Muscle layer of colon (tissue), 2 donors: ENCODE measurements around the gene DCAF7.

ENCODE experiments used
- H3K27ac ChIP-seq: one replicate; pipeline ENCODE4 v1.7.0; 2013; ENCODE audit warnings: low read depth, mild to moderate bottlenecking, low read length, moderate library complexity
- H3K27me3 ChIP-seq, 2 donors: one replicate each; pipeline ENCODE4 v1.7.0; 2013; ENCODE audit warnings: low read length in 2 of 2, mild to moderate bottlenecking in 2 of 2; ENCODE audit not compliant: insufficient read depth in 2 of 2, control insufficient read depth in 1 of 2
- H3K36me3 ChIP-seq: one replicate; pipeline ENCODE4 v1.7.0; 2013; ENCODE audit warnings: mild to moderate bottlenecking, low read length; ENCODE audit not compliant: insufficient read depth
- H3K4me1 ChIP-seq: one replicate; pipeline ENCODE4 v1.7.0; 2013; ENCODE audit warnings: mild to moderate bottlenecking, low read length; ENCODE audit not compliant: insufficient read depth
- H3K4me3 ChIP-seq, 2 donors: one replicate each; pipeline ENCODE4 v1.7.0; 2013; ENCODE audit warnings: low read length in 2 of 2, low read depth in 1 of 2, mild to moderate bottlenecking in 1 of 2, moderate library complexity in 1 of 2
- H3K9ac ChIP-seq: one replicate; pipeline ENCODE4 v1.7.0; 2013; ENCODE audit warnings: low read length
- H3K9me3 ChIP-seq: one replicate; pipeline ENCODE4 v1.7.0; 2013; ENCODE audit warnings: mild to moderate bottlenecking, low read length
- donor health status: abdominal sarcoma.
- donor health status: Adenocarcinoma of cecum.

Gene DCAF7

DNA sequence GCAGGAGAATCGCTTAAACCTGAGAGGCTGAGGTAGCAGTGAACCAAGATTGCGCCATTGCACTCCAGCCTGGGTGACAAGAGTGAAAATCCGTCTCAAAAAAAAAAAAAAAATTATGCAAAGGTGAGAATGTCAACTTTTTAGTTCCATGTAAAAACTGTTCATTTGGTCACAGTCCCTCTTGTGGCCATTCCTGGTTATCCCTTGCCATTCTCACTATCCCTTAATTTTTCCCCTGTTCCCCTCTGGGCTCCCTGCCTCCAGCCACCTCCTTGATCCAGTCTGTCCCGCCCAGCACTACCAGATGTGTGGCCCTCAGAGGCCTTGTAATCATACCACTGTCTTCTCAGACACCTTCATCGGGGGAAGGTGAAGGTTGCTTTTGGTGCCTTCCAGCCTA, 23.4 kb downstream of the DCAF7 start:
- H3K27me3 ChIP-seq = no peaks in the 10 kb centered on the region
- H3K9ac ChIP-seq = no peak overlapping the region
- no peak overlapping the region for H3K27ac ChIP-seq
- no peaks in the 10 kb centered on the region for H3K9me3 ChIP-seq
- no peaks in the 10 kb centered on the region for H3K4me1 ChIP-seq
- H3K36me3 ChIP-seq = no peaks in the 10 kb centered on the region
- no peak overlapping the region for H3K4me3 ChIP-seq

DNA sequence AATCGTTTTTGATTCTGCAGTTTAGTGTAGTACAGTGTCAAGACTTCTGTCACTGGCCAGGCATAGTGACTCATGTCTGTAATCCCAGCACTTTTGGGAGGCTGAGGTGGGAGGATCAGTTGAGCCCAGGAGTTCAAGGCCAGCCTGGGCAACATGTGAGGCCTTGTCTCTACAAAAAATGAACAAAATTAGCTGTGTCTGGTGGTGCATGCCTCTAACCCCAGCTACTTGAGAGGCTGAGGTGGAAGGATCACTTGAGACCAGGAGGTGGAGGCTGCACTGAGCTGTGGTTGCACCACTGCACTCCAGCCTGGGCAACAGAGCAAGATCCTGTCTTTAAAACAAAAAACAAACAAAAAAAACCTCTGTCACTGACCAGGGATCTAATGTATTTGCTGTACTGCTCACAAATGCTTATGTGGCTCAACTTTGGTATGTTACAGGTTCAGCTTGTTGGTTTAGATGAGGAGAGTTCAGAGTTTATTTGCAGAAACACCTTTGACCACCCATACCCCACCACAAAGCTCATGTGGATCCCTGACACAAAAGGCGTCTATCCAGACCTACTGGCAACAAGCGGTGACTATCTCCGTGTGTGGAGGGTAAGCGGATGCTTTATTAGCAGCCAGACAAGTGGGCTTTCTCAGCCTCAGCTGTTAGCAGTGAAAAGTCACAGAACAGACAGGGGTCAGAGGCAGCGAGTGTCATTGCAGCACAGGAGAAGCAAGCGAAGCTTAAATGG, 27.9 kb downstream of the DCAF7 start:
- no peak overlapping the region for H3K4me3 ChIP-seq
- no peaks in the 10 kb centered on the region for H3K27me3 ChIP-seq
- peaks cover 27% of the 10 kb centered on the region for H3K36me3 ChIP-seq
- H3K27ac ChIP-seq = no peak overlapping the region
- H3K9ac ChIP-seq = no peak overlapping the region
- H3K9me3 ChIP-seq = no peaks in the 10 kb centered on the region
- no peaks in the 10 kb centered on the region for H3K4me1 ChIP-seq

DNA sequence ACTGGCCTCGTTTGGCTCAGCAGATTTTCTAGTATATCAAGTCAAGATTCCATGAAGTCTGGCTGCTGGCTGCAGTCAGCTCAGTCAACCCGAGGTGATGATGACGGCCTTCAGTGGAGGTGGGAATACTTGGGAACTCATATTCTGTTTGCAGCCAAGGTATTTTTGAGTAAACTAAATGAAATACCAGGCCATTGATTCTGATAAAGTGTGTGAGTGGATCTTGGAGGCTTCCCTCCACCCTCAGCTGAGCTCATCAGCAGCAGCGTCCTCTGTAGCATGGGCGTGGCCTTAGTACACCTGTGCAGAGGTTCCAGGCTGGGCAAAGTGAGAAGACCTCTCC, 28.5 kb downstream of the DCAF7 start:
- peaks cover 33% of the 10 kb centered on the region for H3K36me3 ChIP-seq
- H3K27me3 ChIP-seq = no peaks in the 10 kb centered on the region
- H3K9me3 ChIP-seq = no peaks in the 10 kb centered on the region
- no peaks in the 10 kb centered on the region for H3K4me1 ChIP-seq
- H3K4me3 ChIP-seq = no peak overlapping the region
- H3K9ac ChIP-seq = no peak overlapping the region
- no peak overlapping the region for H3K27ac ChIP-seq

DNA sequence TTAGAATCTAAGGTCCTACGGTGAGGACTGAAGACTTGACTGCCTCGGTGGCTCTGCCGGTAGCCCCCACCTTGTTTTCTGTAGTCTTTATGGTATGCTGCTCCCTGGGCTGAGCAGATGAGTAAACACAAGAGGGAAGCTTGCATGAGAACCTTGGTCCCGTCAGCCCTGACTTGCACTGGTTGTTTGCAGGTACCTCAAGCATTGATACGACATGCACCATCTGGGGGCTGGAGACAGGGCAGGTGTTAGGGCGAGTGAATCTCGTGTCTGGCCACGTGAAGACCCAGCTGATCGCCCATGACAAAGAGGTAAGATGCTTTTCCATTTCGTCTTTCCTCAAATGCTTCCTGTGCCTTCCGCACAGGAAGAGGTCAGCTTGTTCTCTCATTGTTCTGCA, 29.4 kb downstream of the DCAF7 start:
- no peak overlapping the region for H3K4me3 ChIP-seq
- no peak overlapping the region for H3K9ac ChIP-seq
- no peak overlapping the region for H3K27ac ChIP-seq
- no peaks in the 10 kb centered on the region for H3K27me3 ChIP-seq
- peaks cover 37% of the 10 kb centered on the region for H3K36me3 ChIP-seq
- no peaks in the 10 kb centered on the region for H3K9me3 ChIP-seq
- no peaks in the 10 kb centered on the region for H3K4me1 ChIP-seq

DNA sequence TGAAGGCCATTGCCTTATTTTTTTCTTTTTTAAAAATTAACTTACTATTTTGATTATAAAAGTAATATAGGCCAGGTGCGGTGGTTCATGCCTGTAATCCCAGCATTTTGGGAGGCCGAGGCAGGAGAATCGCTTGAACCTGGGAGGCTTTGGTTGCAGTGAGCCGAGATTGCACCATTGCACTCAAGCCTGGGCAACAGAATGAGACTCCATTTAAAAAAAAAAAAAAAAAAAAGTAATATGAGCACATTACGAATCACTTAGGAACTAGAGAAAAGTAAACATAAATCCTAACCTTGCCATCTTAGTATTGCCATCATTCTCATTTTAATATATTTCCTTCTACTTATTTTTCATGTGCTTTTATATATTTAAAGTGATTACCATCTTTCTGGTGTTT, 37.5 kb downstream of the DCAF7 start:
- Histone ChIP-seq H3K4me1 (no peaks in the 10 kb centered on the region), H3K9me3 (no peaks in the 10 kb centered on the region), H3K9ac (no peak overlapping the region), H3K36me3 (peaks cover 67% of the 10 kb centered on the region), H3K27me3 (no peaks in the 10 kb centered on the region), H3K4me3 (no peak overlapping the region), H3K27ac (no peak overlapping the region)

DNA sequence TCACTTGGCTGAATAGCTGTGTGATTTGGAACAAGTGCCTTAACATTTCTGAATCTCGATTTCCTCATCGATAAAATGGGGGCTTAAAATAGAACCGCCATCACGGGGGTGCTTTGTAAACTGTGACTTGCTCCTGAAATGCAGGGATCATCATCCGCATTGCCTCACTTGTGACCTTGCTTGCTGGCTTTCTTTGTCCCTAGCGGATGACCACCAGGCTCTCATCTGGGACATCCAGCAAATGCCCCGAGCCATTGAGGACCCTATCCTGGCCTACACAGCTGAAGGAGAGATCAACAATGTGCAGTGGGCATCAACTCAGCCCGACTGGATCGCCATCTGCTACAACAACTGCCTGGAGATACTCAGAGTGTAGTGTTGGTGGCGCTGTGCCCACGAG, 38.5 kb downstream of the DCAF7 start:
- no peak overlapping the region for H3K9ac ChIP-seq
- H3K36me3 ChIP-seq = peaks cover 58% of the 10 kb centered on the region
- no peaks in the 10 kb centered on the region for H3K9me3 ChIP-seq
- H3K27me3 ChIP-seq = no peaks in the 10 kb centered on the region
- H3K4me1 ChIP-seq = no peaks in the 10 kb centered on the region
- H3K4me3 ChIP-seq = no peak overlapping the region
- H3K27ac ChIP-seq = no peak overlapping the region

DNA sequence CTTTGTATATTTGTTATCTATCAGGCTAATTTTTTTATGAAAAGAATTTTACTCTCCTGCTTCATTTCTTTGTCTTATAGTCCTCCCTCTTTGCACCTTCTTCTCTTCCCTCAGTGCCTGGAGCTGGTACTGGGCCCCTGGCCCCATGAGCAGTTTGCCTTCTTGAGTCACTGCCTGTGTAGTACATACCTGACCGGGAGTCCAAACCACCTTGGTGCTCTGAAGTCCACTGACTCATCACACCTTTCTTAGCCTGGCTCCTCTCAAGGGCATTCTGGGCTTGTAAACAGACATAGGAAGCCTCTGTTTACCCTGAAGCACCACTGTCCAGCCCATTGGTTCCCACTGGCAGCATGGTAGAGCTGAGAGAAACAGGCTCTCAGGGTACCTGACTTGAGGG, 39.4 kb downstream of the DCAF7 start:
- Histone ChIP-seq H3K27ac (no peak overlapping the region), H3K36me3 (peaks cover 54% of the 10 kb centered on the region), H3K27me3 (no peaks in the 10 kb centered on the region), H3K4me3 (no peak overlapping the region), H3K9me3 (no peaks in the 10 kb centered on the region), H3K9ac (no peak overlapping the region), H3K4me1 (no peaks in the 10 kb centered on the region)

DNA sequence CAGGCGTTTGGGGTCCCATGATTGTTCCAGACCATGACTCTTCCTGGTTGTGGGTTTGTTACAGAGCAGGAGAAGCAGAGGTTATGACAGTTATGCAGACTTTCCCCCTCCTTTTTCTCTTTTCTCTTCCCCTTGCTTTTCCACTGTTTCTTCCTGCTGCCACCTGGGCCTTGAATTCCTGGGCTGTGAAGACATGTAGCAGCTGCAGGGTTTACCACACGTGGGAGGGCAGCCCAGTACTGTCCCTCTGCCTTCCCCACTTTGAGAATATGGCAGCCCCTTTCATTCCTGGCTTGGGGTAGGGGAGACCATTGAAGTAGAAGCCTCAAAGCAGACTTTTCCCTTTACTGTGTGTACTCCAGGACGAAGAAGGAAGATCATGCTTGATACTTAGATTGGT, 42.5 kb downstream of the DCAF7 start:
- H3K36me3 ChIP-seq = peaks cover 39% of the 10 kb centered on the region
- H3K4me1 ChIP-seq = no peaks in the 10 kb centered on the region
- H3K27me3 ChIP-seq = no peaks in the 10 kb centered on the region
- no peaks in the 10 kb centered on the region for H3K9me3 ChIP-seq
- no peak overlapping the region for H3K9ac ChIP-seq
- H3K27ac ChIP-seq = no peak overlapping the region
- no peak overlapping the region for H3K4me3 ChIP-seq

DNA sequence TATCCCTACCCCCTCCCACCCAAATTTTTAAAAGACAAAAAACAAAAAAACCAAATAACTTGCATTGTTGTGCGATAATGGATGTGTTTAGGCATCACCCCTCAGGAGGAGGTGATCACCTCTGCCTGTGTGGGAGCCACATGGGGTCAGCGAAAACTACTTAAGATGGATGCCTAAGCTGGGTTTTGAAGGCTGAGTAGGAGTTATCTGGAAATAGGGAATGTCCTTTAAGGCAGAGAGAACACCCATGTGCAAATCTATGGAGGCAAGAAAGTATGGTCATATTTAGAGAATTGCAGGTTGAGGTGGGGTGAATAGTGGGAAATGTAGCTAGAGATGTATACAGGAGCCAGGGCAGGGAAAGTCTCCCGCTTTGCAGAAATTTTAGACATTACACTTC, 44.9 kb downstream of the DCAF7 start:
- H3K4me1 ChIP-seq = peaks cover 5% of the 10 kb centered on the region

DNA sequence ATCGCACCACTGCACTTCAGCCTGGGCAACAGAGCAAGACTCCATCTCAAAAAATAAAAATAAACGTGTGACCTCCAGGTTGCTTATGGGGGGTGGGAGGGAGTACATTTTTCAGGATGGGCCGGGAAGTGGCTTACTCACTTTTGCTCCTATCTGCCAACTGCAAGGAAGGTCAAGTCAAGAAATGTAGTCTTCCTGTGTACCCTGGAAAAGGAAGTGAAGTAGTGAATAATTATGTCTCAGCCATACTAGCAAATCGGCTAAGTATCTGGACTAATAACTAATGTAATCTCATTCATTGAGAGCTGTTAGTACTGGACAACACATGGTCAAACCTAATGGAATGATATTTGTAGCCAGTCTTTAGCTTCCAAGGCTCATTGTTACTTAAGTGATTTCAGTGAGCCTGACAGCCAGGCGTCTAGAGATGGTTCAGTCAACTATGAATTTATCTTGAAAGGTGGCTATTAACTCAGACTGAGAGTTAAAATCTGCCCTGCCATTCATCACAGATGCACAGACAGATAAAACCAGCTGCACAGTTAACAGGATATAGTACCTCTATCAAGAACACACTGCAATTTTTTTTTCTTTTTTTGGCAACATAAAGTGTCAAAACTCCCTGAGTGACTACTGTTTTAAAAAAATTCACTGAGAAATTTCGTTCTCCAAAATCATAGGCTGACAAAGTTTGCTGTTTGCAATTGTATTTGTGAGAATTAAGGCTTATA, 46.7 kb downstream of the DCAF7 start:
- H3K36me3 ChIP-seq = peaks cover under 1% of the 10 kb centered on the region
- H3K9ac ChIP-seq = no peak overlapping the region
- H3K27ac ChIP-seq = no peak overlapping the region
- no peaks in the 10 kb centered on the region for H3K9me3 ChIP-seq
- H3K27me3 ChIP-seq = no peaks in the 10 kb centered on the region
- H3K4me3 ChIP-seq = no peak overlapping the region
- peaks cover 19% of the 10 kb centered on the region for H3K4me1 ChIP-seq

More for the DNA sequence above, 44.9 kb downstream of the DCAF7 start:
- Histone ChIP-seq H3K27me3 (no peaks in the 10 kb centered on the region), H3K36me3 (peaks cover 19% of the 10 kb centered on the region), H3K27ac (no peak overlapping the region), H3K9ac (no peak overlapping the region), H3K9me3 (no peaks in the 10 kb centered on the region), H3K4me3 (no peak overlapping the region)

DNA sequence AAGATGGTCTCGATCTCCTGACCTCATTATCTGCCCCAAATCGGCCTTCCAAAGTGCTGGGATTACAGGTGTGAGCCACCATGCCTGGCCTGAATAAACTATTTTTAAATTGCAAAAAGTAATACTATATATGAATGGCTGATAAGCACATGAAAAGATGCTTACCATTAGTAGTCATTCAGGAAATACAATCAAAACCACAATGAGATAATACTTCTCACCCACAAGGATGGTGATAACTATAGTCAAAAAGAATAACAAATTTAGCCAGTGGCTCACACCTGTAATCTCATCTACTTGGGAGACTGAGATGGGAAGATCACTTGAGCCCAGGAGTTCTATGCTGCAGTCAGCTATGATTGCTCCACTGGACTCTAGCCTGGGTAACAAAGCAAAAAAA, 48.0 kb downstream of the DCAF7 start:
- Histone ChIP-seq H3K9me3 (no peaks in the 10 kb centered on the region), H3K36me3 (no peaks in the 10 kb centered on the region), H3K4me3 (no peak overlapping the region), H3K4me1 (peaks cover 21% of the 10 kb centered on the region), H3K27me3 (no peaks in the 10 kb centered on the region), H3K9ac (no peak overlapping the region), H3K27ac (no peak overlapping the region)
